Neural progenitor cell (in vitro differentiated cells): ENCODE data around the gene KITLG.

Source experiments
- CTCF ChIP-seq: fragments of 200-600 bp; sonication (generic); IDR thresholded peaks from 2 replicates; pipeline ENCODE4 v1.5.1; 2017; ENCODE audit warnings: antibody characterized with exemption, mild to moderate bottlenecking
- EZH2phosphoT487 ChIP-seq: fragments of 200-600 bp; sonication (generic); IDR thresholded peaks from 2 replicates; pipeline ENCODE4 v1.6.1; 2017; ENCODE audit warnings: antibody characterized with exemption

DNA sequence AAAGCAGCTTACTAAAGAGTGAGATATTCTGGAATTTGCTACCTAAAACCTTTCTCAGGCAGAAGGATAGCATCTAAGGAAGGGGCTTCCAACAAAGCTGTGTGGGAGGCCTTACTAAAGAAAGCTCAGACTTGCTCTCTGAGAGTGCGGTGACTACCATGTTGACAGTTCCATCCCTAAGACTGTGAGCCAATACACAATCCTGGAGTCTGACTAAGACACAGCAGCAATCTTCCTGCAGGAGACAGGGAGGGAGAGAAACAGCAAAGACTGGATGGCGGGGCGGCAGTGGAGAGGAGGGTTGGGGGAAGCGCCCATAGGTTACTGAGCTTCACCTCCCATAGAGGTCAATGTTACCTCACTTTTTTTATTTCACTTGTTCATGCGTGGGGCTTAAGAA is 70.9 kb downstream of the KITLG start:
- TF ChIP-seq CTCF (no peak), EZH2phosphoT487 (no peak)
